Lung microvascular endothelial cell (primary cell): ENCODE data around the gene PEX11G. TPM values are rescaled to one million over a fixed set of nuclear protein-coding genes. Genes with fewer than 3 reads are reported as not detected.
A peak's percentile ranks its signal among the peaks of the same experiment; 100 is the strongest.
"Not testable (repeated sequence)": the region's sequence is repeated elsewhere in the genome, so short reads cannot be mapped to it uniquely, and the experiment has no call there.

Experiments used
- DNase-seq, 2 donors: peaks; one replicate each; pipeline versions ENCODE4 v3.0.0 to v3.0.0-alpha.2; 2010; ENCODE audit warnings: low read depth in 2 of 2
- total RNA-seq: library from RNA; depleted of rRNA; stranded (reverse); fragments of >200 nt; gene quantifications from 2 replicates; pipeline ENCODE4 v1.2.1, GENCODE V29; 2014

PEX11G gene
- total RNA-seq, 1 donor from 2014 or later, result 1.6 TPM

DNA sequence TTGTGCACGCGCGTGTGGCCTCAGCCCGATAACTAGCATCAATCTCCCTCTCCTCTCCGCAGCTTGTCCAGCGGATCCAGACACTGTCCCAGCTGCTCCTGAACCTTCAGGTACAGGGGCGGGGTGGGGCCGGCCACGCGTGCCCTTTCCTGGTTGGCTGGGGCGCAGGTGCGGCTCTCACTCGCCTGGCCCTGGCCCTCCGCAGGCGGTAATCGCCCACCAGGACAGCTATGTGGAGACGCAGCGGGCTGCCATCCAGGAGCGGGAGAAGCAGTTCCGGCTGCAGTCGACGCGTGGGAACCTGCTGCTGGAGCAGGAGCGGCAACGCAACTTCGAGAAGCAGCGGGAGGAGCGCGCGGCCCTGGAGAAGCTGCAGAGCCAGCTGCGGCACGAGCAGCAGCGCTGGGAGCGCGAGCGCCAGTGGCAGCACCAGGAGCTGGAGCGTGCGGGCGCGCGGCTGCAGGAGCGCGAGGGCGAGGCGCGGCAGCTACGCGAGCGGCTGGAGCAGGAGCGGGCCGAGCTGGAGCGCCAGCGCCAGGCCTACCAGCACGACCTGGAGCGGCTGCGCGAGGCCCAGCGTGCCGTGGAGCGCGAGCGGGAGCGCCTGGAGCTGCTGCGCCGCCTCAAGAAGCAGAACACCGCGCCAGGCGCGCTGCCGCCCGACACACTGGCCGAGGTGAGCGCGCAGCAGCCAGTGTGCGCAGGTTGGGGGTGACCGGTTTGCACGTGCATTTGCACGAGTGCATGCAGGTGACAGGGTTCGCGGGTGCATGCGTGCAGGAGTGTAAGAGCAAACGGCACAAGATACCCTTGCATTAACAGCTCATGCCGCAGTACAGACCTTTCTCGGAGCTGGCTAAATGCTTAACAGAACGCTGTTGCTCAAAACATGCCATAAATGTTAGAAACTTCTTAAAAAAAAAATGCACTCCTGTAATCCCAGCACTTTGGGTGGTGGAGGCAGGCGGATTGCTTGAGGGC is 21.5 kb downstream of the PEX11G start:
- DNase-seq, result no peak

DNA sequence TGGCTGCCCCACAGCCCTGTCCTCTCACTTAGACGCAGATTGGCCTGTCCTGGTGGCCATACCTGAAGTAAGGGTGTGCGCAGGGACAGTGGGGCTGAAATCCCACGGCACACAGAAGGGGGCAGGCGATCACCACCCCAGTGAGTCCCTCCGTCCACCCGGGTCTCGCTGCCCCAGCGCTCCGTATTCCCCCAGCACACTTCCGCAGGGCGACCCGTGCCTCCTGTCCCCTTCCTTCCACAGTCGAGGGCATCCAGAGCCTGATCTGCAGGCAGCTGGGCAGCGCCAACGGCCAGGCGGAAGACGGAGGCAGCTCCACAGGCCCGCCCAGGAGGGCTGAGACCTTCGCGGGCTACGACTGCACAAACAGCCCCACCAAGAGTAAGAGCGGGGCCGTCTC is 25.3 kb downstream of the PEX11G start:
- no peak for DNase-seq

DNA sequence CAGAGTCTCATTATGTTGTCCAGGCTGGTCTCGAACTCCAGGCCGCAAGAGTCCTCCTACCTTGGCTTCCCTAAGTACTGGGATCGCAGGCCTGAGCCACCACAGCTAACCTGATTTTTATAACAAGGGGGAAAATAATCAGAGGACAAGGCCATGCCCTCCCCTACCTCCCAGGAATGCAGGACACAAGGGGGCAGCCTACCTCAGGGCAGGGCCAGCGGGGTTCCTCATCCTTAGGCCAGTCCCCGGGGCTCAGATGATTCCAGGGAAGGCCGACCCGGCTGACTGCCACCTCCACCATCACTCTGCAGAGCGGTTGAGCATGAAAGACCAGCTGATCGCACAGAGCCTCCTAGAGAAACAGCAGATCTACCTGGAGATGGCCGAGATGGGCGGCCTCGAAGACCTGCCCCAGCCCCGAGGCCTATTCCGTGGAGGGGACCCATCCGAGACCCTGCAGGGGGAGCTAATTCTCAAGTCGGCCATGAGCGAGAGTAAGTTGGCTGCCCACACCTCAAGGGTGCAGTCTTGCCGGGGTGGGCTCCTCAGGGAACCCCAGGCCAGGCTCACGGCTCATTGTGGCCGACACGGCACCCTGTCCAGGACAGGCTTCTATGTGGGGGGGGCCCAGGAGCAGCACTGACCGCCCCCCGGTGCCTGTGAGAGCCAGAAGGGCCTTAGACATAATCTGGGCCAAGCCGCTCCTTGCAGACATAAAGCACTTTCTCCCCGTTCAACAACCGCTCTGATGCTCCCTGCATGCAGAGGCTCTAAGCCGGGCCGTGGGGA is 26.8 kb downstream of the PEX11G start:
- no peak for DNase-seq

DNA sequence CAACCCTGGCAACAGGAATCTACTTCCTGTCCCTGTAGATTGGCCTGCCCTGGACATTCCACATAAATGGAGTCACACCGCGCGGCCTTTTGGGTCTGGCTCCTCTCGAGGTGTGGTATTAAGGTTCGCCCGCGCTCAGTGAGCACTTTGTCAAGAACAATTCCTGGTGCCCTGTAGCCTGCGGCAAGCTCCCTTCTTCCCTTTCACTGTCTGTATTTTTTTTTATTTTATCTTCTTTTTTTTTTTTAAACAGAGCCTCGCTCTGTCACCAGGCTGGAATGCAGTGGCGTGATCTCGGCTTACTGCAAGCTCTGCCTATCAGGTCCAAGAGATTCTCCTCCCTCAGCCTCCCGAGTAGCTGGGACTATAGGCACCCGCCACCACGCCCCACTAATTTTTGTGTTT is 28.3 kb downstream of the PEX11G start:
- DNase-seq, result no peak

DNA sequence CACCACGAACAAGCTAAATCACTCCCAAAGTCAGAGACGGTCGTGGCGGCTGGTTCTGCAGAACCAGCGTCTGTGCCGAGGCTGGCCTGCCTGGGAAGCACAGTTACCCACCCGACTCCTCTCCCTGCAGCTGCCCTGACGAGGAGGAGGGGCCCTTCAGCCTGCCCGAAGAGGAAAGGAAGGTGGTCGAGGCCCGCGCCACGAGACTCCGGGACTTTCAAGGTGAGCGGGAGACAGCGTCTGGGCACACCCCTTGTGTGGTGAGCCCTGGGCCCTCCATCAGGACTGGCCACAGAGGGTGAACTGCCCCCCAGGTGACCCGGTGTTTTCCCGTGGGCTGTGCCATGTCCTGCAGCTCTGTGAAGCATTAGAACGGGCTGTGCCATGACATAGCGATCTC is 29.1 kb downstream of the PEX11G start:
- no peak for DNase-seq

DNA sequence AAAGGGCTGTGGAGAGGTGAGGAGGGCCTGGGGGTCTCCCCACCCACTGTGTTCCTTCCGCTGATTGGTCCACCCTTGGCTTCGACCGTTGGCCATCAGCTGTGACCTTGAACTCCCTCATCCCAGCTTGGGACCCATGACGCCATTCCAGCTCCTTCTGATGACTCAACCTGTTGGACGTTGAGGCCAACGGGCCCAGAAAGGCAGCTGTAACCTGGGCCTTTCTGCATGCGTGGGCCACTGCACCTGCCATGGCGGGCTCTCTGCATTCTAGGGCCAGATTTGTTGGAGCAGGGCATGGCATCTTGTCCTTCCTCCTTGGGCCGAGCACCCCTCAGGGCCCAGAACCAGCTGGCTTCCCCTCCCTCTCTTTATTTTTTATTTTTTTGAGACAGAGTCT is 30.2 kb downstream of the PEX11G start:
- DNase-seq, result no peak

DNA sequence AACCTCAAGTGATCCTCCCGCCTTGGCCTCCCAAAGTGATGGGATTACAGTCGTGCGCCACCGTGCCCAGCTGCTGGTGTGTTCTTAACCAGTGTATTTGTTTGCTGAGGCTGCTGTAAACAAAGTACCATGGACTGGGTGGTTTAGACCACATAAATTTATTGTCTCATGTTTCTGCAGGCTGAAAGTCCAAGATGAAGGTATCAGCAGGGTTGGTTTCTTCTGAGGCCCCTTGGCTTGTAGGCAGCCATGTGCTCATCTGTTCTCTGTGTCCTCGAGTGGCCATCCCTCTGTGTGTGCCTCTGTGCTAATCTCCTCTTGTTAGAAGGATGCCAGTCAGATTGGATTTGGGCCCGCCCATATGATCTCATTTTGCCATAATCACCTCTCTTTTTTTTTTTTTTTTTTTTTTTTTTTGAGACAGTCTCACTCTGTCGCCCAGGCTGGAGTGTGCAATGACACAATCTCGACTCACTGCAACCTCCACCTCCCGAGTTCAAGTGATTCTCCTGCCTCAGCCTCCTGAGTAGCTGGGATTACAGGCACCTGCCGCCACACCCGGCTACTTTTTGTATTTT is 31.8 kb downstream of the PEX11G start:
- DNase-seq, result no peak

DNA sequence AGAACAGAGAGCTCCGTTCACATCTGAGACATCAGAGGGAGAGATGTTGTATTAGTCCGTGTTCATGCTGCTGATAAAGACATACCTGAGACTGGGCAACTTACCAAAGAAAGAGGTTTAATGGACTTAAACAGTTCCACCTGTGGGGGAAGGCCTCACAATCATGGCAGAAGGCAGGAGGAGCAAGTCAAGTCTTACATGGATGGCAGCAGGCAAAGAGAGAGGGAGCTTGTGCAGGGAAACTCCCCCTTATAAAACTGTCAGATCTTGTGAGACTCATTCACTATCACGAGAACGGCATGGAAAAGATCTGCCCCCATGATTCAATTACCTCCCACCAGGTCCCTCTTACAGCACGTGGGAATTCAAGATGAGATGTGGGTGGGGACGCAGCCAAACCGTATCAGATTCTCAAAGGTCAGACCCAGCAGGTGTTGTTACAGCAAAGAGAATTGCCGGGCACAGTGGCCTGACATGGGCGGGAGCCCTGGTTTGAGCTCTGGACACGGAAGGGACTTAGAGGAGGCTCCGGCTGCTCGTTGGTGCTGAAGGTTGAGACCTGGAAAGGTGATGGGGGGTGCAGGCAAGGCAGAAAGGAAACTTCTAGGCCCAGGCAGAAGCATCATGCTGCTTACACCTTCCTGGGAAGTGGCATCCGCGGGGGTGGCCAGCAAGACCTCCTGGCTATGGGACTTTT is 33.1 kb downstream of the PEX11G start:
- DNase-seq, result no peak

DNA sequence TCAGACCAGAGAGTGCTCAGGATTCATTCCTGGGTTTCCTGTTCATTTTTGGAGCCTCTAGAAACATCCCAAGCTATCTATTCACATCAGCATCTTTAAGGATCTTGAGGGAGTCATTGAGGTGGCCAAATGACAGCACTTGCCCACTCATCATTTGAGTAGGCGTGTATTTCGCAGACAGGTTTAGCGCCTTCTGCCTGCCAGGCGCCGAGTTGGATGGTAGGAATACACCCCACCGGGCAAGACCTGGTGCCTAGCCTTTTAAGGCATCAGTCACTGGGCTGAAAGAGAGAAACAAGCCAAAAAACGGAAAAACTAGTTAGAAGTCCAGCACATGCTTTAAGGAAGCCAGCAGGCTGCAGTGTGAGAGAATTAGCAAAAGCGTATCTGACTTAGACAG is 33.8 kb downstream of the PEX11G start:
- no peak for DNase-seq

DNA sequence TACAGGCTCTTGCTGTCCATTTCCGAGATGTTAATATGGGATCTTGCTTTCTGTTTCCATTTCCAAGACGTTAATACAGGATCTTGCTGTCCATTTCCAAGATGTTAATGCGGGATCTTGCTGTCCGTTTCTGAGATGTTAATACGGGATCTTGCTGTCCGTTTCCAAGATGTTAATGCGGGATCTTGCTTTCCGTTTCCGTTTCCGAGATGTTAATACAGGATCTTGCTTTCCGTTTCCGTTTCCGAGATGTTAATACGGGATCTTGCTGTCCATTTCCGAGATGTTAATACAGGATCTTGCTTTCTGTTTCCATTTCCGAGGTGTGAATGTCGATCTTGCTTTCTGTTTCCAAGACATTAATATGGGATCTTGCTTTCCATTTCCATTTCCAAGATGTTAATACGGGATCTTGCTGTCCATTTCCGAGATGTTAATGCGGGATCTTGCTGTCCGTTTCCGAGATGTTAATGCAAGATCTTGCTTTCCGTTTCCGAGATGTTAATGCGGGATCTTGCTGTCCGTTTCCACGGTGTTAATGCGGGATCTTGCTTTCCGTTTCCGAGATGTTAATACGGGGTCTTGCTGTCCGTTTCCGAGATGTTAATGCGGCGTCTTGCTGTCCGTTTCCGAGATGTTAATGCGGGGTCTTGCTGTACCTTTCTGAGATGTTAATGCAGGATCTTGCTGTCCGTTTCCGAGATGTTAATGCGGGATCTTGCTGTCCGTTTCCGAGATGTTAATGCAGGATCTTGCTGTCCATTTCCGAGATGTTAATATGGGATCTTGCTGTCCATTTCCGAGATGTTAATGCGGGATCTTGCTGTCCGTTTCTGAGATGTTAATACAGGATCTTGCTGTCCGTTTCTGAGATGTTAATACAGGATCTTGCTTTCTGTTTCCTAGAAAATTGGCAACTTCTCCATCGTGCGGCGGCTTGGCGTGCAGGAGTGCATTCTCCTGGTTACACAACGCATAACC is 38.3 kb downstream of the PEX11G start:
- peak; percentile 44 to 54 for DNase-seq

DNA sequence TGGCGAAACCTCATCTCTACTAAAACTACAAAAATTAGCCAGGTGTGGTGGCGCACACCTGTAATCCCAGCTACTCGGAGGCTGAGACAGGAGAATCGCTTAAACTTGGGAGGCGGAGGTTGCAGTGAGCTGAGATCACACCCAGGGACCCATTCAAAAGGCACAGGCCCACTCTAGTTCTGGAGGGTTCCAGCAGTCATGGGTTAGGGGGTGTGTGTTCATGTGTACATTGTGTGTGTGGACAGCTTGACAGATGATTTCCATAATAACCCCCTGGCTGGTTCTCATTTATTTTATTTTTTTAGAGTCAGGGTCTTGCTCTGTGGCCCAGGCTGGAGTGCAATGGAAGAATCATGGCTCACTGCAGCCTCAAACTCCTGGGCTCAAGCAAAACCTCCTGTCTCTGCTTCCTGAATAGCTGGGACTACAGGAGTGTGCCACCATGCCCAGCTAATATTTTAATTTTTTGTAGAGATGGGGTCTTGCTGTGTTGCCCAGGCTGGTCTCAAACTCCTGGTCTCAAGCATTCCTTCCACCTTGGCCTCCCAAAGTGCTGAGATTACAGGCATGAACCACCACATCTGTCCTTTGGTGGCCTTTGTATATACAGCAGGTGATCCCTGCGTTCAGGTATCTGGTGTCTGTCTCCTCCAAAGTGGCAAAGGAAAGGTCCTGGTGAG is 39.3 kb downstream of the PEX11G start:
- not testable (repeated sequence) for DNase-seq

DNA sequence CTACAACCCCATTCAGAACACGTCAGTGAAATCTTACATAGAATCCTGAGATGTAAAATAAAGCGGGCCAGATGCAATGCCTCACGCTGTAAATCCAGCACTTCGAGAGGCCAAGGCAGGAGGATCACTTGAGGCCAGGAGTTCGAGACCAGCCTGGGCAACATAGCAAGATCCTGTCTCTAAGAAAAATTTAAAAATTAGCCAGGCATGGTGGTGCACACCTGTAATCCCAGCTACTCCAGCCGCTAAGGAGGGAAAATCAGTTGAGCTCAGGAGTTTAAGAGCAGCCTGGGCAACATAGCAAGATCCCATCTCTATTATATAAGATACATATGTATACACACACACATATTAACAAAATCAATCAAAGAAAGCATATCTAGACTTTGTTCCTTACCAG is 41.2 kb downstream of the PEX11G start:
- no peak for DNase-seq

DNA sequence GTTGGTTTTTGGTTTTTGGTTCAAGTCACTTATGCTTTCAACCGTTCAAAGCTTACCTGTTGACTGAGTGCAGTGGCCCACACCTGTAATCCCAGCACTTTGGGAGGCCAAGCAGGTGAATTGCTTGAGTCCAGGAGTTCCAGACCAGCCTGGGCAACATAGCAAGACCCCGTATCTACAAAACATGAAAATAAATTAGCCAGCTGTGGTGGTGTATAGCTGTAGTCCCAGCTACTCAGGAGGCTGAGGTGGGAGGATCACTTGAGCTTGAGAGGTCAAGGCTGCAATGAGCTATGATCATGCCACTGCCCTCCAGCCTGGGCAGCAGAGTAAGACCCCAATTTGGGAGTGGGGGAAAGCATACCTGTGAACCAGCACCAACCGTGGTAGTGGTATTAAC is 43.7 kb downstream of the PEX11G start:
- no peak for DNase-seq

DNA sequence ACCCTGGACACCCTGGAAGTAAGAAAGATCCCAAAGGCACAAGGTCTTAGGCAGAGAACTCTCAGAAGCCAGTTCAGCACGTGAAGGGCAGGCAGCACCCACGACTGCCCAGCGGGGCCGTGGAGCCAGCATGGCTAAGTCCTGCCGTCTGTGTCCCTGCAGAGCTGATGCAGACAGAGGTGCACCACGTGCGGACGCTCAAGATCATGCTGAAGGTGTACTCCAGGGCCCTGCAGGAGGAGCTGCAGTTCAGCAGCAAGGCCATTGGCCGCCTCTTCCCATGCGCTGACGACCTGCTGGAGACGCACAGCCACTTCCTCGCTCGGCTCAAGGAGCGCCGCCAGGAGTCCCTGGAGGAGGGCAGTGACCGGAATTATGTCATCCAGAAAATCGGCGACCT is 44.8 kb downstream of the PEX11G start:
- no peak for DNase-seq

DNA sequence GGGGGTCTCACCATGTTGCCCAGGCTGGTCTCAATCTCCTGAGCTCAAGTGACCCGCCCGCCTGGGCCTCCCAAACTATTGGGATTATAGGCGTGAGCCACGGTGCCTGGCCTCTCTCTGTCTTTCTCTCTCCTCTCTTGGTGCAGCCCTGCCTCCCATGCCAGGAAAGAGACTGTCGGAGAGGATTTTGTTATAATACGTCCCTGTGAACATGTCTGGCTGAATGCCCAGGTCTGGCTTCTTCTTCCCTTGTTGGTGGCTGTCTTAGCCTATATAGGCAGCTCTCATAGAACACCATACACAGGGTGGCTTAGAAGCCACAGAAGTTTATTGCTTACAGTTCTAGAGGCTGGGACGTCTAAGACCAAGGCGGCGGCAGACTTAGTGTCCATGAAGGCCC is 46.4 kb downstream of the PEX11G start:
- DNase-seq, result no peak

DNA sequence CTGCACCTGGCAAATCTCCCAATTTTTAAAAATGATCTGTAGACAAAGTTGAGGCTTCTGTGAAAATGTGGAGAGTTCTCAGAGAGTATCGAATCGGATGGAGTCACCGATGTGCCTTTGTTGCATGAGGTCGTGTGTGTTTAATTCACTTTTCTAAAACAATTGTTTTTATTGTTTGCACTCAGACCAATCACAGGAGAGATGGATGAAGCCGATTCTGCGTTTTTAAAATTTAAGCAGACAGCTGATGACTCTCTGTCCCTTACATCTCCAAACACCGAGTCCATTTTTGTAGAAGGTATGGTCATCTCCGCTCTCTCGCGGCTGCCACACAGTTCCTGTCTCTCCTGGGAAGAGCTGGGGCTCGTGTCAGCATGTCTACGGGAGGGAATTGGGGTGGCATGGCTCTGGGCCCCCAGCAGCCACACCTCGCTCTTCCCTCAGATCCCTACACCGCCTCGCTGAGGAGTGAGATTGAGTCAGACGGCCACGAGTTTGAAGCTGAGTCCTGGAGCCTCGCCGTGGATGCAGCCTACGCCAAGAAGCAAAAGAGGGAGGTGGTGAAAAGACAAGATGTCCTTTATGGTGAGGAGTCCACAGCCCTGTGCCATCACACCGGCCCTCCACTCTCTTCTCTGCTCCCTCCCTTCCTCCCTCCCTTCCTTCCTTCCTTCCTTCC is 47.2 kb downstream of the PEX11G start:
- DNase-seq, result no peak

DNA sequence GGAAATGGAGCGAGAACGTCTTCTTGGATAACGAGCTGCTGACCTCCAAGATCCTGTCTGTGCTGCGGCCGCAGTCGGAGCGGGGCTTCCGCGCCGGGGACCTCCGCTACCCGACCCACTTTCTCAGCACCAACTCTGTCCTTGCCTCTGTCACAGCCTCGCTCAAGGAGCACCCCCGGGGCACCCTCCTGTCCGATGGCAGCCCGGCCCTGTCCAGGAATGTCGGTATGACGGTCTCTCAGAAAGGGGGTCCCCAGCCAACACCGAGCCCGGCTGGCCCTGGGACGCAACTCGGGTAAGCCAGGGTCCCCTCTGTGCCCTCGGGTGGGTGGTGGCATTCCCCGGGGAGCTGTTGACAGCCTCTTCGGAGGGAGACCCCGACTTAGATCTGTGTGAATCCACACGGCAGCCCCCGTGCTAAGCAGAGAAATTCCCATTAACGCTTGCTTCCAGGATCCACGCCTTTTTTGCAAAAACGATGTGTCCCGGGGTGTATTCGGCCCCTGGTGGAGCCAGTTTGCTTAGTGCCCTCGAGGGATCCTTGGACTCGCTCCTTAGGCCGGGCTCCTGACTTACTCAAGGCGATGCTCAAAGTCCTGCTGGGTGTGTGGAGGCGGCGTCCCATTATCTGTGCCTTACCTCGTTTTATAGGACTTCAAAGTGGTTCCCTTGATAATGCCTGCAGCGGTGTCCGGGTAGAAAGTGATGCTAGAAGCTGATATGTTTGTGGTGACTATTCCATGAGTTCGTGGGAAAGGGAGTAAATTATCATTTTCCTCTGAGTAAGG is 48.5 kb downstream of the PEX11G start:
- DNase-seq, result no peak

DNA sequence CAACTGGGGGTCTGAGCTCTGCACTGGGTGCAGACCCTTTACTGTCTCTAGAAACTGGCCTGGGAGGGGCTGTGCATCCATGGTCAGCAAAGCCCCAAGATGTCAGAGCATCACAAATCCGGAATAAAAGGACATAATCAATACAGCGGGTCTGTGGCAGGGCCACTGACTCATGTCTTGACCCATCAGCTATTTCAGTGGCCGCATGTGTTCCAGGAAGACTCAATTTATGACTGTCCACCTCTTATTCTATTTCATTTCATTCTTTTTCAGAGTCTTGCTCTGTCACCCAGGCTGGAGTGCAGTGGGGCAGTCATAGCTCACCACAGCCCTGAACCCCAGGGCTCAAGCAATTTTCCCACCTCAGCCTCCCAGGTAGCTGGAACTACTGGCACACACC is 53.2 kb downstream of the PEX11G start:
- DNase-seq, result no peak
